ENCODE data around the gene IGLL5.

The IGLL5 gene

DNA sequence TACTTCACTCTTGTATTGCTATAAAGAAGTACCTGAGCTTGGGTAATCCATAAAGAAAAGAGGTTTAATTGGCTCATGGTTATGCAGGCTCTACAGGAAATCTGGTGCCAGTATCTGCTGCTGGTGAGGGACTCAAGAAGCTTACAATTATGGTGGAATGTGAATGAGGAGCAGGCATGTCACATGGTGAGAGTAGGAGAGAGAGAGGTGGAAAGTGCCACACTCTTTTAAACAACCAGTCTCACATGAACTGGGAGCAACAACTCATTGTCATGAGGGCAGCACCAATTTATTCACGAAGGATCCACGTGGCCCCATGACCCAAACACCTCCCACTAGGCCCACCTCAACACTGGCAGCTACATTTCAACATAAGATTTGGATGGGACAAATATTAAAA is 24.6 kb upstream of the IGLL5 start:
- DNase-seq (ENCODE audit: low spot score), result no peak

DNA sequence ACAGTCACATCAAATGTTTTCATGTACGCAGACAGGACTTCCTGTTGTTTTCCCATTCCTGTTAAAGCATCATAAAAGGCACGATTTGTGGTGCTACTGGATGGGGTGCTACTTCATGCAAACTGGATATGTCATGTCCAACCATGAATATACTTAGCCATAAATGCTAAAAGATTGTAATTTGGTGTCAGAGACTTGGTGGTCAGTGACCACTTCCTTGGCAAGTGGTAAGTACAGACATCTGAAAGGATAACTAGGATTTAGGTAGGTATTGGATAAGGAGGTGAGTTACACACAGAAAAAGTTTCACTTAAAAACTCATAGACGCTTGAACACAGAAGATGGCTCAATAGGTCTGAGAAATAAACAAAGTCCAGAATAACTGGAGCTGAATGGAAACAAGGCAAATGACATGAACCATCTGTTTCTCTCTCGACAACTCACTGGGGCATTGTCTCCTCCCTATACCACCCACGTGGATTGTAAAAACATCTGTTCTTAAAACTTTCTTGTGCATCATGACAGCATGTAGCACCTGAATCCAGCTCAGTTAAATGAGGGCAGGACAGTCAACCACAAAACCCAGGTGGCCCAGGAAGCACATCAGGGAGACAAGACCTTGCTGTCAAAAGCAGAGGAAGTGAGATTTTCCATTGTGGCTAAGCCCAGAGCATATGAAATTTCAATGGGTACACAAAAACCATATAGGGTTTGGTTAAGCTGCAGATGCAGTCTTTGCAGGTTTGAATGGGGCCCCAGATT is 22.1 kb upstream of the IGLL5 start:
- DNase-seq (ENCODE audit: low spot score), result no peak

DNA sequence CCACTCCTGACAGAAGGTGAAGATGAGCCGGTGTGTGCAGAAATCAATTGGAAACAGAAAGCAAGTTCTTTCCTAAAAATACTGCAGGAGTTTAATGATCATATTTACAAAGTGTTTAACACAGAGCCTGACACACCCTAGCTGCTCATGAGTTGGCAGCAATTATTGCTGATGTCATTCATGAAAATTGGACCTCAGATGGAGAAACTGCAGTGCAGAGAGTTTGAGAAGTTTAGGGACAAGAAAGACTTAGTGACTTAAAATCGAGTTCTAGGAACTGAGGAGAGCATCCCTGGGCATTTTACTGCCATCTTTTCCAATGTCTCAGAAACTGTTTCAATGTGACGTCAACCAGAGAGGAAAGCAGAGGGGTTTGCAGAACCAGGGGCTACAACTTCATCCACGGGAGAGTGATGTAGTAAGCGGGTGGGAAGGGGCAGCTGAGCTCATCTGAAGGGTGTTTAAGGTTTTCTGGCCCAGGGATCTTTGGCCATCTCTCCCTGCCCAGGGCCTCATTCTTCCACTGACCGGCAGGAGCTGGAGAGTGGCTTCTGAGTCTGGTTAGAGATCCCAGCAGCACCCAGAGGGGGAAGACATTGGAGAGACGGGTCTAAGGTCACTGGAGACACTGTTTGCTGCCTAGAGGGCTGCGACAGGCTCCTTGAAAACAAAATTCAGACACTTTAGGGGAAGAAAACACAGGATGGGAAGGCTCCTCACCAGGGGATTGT is 21.1 kb upstream of the IGLL5 start:
- DNase-seq (ENCODE audit: low spot score), result peak; percentile 12

DNA sequence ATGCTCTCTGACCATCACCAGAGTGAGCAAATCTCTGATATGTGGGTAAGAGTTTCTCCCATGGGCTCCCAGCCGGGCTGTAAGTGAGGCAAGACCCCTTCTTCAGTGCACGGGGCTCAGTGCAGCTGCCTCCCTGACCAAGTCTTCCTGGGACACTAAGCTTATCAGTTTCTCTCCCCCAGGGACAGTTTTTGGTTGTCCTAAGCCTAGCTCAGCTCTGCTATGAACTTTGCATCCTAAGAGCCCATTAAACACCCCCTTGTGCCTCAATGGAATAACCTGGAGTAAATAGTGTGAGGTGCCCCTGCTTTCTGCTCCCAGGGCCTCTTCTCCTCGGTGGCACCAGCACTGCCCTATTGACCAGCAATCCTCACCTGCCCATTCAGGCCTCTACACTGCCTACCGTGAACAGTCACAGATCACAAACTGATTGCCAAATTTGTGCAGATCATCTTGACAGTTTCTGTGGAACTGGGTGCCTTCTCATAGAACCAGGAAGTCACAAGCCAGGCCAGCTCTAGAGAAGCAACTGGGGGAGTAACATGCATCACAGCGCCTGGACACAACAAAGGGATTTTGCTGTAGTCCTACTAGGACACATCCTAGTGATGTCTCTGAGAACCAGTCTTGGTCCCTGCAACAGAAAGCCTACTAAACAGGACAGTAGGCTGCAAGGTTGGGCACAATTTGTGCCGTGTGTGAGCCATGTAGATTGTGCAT is 19.5 kb upstream of the IGLL5 start:
- DNase-seq (ENCODE audit: low spot score), result no peak

DNA sequence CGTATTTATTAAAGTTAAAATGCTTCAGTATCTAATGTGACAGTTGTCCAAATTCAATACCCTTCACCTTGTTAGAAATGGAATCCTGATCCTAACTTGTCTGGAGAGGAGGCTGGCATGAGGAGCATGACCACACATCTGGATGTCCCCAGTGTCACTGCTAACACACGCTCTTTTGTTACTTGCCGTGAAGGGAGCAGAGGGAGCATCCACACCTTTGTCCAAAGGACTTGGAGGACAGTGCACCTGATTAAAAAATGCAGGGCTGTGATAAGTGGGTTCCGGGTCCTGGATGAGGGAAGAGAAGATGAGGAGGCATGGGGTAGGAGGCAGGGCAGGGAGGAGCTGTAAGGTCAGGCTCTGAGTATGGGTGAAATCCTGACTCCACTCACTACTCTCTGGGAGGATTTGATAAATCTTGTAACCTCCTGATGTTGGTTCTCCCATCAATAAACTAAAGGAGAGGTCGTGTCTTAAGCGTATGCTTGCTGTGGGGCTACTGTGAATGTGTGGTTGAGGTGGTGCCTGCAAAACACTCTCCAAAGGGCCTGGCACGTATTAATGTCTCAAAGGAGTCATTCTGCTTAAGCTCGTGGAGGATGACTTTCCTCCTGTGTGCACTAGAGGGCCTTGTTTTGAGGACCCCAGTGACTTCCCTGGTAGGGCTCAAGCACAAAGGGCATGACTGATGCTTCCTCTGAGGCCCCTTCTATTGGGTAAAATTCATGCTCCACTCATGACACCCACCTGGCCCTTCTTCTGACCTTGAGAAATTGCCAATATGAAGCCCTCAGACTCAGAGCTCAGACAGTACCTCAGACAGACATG is 16.8 kb upstream of the IGLL5 start:
- no peak for DNase-seq (ENCODE audit: low spot score)

DNA sequence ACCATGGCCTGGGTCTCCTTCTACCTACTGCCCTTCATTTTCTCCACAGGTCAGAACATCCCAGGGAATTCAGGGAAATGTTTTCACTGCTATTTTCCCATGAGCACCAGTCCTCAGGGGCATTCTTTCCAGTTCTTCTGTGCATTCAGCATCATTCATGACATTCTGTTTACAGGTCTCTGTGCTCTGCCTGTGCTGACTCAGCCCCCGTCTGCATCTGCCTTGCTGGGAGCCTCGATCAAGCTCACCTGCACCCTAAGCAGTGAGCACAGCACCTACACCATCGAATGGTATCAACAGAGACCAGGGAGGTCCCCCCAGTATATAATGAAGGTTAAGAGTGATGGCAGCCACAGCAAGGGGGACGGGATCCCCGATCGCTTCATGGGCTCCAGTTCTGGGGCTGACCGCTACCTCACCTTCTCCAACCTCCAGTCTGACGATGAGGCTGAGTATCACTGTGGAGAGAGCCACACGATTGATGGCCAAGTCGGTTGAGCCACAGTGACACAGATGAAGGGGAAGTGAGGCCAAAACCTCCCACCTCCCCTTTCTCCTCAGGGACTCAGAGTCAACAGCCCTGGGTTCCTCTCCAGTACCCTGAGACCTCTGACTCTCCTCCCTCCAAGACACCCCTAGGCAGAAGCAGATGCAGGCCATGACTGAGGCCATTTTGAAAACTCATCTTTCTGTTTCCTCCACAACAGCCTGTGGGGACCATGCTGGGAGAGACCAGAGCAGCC is 15.9 kb upstream of the IGLL5 start:
- DNase-seq (ENCODE audit: low spot score), result no peak

DNA sequence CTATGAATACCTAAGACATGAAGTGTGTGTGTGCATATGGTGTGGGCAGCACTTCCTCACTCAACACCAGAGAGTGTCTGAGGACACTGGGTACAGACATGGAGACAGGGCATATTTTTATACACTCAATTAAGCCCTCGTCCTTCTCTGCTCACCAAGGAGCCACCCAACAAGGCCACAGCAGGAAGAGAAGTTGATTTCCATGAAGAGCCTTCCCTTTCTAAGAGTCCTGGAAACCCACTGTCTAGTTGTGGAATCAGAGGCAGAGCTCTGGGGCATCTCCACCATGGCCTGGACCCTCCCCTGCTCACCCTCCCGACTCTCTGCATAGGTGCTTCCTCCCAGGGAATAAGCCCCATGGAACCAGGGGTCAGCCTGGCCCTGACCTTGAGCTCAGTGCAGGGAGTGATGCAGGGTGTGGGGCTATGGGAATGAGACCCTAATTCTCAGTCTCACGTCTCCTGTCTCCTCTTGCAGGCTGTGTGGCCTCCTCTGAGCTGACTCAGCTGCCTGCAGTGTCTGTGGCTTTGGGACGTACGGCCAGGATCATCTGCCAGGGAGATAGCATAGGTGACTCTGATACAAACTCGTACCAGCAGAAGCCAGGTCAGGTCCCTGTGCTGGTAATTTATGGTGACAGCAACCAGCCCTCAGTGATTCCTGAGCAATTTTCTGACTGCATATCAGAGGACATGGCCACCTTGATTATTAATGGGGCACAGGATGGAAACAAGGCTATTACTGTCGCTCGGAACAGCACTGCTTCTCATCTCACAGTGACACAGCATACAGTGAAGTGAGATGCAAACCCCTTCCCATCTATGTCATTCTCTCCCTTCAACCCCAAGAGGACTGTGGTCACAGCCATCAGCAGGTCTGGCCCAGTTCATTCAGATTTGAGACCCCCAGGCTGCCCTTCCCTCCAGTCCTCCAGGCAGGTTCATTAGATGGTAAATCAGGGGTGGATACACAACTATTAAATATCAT is 14.6 kb upstream of the IGLL5 start:
- DNase-seq (ENCODE audit: low spot score), result no peak

DNA sequence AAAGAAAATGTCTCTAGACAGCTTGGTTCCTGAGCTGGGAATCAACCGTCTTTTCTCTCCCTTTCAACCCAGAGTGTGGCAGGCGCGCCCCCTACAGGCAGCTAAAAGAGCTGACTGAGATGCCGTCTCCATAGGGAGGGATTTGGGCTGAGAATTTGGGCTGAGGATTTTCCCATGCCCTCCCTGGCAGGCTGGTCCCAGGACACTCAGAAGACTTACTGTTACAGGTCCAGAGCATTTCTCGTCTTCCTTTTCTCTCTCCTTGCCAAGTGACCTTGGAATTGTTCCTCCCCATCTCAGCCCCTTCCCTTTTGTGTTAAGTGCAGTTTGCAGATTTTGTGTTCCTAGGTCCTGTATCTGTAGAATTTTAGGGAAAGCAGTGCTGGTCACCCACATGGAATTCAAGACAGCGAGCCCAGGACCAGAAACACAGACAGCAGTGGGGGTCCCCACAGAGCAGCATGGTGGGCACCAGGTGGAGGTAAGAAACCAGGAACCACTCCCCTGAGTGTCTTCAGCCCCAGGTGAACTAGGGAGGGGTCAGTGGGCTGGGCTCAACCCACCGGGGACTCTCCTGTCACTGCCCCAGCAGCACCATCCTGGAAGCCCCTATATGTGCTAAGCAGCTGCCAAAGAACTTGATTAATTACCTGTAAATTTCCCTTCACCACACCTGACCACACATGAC is 9.9 kb upstream of the IGLL5 start:
- DNase-seq (ENCODE audit: low spot score), result peak; percentile 51

DNA sequence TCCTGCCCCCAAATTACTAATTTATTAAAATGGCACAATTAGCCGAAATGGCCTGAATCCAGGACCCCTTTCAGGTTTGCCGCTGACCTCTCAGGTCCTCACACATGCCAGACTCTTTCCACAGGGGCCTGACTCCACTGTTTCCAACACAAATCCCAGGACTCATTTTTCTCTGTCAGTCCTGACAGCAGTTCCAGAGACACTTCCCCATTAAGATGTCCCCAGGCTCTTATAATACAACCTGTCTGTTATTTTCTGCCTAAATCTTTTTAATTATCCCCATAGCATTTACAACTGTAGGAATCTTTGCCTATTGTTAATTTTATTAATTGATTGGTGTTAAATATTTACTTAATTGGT is 9.4 kb upstream of the IGLL5 start:
- DNase-seq (ENCODE audit: low spot score), result no peak

DNA sequence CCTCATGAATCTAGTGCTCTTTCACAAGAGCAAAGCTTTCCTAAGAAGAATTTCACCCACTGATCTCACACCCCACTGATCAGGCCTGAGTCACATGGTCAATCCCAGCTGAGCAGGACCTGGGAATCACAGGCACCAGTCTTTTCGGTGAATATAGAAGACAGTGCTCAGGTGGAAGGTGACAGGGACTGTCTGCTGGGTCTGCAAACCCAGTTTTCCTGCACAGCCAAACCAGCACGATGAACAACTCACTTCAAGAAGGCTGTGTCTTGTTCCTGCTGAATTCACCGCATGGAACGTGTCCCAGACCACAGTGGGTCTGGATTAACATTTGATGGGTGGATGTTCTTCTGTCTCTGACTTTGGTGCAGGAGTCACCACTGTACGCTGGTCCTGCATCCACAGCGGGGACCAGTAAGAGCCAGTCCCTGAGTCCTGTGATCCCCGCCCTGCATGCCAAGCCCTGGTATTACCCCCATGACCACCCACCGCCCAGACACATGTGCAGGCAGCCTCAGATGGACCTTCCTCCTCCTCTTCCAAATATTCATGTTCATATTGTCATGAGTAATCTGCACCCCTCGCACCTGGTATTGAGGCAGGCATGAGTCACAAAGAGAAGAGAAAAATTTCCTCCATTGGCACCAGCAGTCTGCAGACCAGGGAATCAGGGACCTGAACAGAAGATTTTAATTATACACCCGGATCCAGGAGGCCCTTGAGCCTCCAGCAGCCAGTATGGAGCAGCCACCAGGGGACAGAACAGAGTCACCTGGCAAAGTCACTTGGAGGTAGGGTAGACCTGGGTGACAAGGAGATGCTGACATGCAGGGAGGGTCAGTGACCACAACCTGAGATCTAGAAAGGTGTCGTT is 8.6 kb upstream of the IGLL5 start:
- DNase-seq (ENCODE audit: low spot score), result no peak

DNA sequence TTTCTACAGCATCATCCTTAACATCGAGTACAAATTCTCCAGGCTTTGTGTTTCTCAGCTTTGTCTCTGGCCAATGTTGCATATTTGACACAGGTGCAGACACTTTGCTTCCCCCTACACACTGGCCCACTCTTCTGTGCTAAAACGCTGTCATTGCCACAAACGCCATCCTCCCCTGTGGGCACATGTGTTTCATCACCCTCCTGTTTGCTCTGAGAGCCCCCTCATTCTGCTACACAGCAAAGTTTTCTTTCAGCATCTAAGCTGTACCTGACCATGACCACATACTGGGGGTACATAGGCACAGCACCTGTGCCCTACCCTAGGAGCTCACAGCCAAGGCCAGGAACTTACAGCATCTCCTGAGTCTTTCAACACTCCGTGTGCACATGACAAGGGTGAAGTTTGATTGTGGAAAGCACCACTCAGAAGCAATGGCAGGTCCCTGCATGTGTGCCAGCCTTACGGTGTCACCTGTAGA is 7.9 kb upstream of the IGLL5 start:
- DNase-seq (ENCODE audit: low spot score), result no peak

DNA sequence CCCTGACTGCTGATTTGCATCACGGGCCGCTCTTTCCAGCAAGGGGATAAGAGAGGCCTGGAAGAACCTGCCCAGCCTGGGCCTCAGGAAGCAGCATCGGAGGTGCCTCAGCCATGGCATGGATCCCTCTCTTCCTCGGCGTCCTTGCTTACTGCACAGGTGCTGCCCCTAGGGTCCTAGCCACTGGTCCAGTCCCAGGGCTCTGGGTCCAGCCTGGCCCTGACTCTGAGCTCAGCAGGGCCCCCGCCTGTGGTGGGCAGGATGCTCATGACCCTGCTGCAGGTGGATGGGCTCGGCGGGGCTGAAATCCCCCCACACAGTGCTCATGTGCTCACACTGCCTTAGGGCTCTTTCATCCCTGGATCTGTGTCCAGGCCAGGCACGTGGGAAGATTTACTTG is 7.0 kb upstream of the IGLL5 start:
- DNase-seq (ENCODE audit: low spot score), result no peak

DNA sequence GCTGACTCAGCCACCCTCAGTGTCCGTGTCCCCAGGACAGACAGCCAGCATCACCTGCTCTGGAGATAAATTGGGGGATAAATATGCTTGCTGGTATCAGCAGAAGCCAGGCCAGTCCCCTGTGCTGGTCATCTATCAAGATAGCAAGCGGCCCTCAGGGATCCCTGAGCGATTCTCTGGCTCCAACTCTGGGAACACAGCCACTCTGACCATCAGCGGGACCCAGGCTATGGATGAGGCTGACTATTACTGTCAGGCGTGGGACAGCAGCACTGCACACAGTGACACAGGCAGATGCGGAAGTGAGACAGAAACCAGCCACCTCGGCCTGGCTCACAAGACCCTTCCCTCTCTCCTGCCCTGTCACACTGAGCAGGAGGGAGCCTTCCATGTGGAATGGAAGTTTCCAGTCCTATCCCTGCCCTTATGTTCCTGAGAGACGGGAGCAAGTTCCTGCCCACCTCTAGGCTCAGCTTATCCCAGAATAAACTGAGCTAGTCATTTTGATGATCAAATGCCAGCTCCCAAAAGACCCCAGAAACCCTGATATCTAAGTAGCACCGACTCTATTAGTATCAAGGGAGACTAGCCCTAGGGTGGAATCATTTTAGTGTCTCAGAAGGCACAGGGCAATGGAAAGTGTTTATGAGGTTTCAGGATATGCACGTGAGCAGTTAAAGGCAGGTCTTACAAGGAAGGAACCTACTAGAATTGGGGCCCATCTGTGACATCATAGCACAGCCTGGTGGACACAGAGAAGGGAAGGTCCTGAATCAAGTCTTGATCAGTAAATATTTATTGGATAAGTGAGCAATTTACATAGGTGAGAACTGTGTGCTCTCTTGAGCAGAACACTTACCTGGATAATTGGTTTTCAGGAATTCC is 6.3 kb upstream of the IGLL5 start:
- no peak for DNase-seq (ENCODE audit: low spot score)

DNA sequence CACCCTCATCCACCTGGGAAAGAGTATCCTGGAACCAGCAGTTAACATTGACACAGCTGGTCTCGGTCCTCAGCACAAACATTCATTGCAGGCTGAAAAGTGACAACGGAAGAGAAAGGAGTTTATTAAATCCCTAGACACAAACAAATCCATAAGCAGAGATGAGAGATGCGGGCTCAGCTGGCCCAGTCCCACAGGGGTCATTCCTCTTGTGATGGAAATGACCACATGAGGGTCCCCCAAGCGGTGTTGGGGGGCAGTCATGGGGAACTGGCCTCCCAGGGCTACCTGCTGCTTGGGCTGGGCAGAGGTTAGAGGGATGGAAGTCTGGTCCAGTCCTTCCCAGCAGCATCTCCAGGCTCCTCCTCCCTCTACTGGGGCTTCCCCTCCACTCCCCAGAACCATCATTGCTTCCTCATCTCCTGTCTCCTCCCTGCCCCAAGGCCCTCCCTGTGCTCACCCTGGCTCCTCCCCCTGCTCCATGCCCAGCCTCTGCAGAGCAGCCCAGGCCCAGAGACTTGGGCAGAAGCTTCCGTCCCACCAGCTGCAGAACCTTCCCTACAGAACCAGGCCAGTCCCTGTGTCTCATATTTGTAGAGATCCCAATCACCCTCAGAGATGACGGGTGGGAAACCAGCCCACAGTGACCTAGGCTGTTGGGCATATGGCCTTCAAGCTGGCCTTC is 5.4 kb upstream of the IGLL5 start:
- no peak for DNase-seq (ENCODE audit: low spot score)

DNA sequence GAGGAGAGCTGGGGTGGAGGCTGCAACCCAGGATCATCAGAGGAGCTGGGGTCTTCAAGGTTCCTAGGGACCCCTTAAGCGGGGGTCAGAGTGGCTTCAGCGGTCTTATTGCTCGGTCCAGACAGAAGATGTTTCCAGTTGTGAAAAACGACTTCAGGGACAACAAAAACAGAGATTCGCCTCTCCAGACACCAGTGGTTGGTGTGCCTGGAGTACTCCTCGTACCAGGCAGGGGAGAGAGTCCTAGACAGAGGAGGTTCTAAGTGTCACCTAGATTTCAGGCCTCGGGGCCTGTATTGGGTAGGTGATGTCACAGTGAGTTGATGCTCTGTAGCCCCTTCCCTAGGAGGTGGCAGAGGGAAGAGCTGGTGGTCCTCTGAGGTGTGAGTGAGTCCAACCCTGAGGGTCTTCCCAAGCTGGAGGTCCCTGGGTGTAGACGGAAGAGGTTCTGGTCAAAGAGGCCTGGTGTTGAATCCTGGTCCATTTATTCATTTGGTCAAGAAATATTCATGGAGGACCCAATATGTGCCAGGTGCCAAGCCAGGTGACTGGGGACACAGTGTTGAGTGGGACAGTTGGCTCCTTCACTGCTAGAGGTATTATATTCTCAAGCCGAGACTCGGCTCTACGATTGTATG is 4.4 kb upstream of the IGLL5 start:
- DNase-seq (ENCODE audit: low spot score), result no peak
